Activated CD8-positive, alpha-beta T cell treated with anti-CD3 and anti-CD28 coated beads, Interleukin-2, amount 10 ng/mL, durations not matched to agents 7 days and 5 days (primary cell): ENCODE measurements around the gene ZBTB8OS. TPM values are rescaled to one million over a fixed set of nuclear protein-coding genes. Genes with fewer than 3 reads are reported as not detected.
"Not testable (repeated sequence)": the region's sequence is repeated elsewhere in the genome, so short reads cannot be mapped to it uniquely, and the experiment has no call there.

Source experiments
- ATAC-seq: fragments of 150-1000 bp; cut with Tn5 transposase; one replicate; pipeline ENCODE4 v1.10.0; 2021; ENCODE audit warnings: moderate library complexity
- CTCF ChIA-PET: fragments of 350-600 bp; sonication (Branson Sonifier 250); formaldehyde crosslinking; loops from one replicate; lab custom pipeline; 2021; ENCODE audit warnings: antibody characterized with exemption; lab: Charles Lee
- POLR2A ChIA-PET: fragments of 350-600 bp; sonication (Branson Sonifier 250); formaldehyde crosslinking; loops from one replicate; lab custom pipeline; 2021; ENCODE audit warnings: antibody characterized with exemption; lab: Charles Lee
- DNase-seq: peaks from one replicate; pipeline ENCODE4 v3.0.0-alpha.2; 2020
- H3K27ac Mint-ChIP-seq: one replicate; pipeline ENCODE4 v1.8.0; 2021; ENCODE audit warnings: mild to moderate bottlenecking, mixed read lengths
- H3K27me3 Mint-ChIP-seq: one replicate; pipeline ENCODE4 v1.8.0; 2021; ENCODE audit warnings: low read depth, mixed read lengths
- H3K36me3 Mint-ChIP-seq: one replicate; pipeline ENCODE4 v1.8.0; 2021; ENCODE audit warnings: low read depth, mixed read lengths
- H3K4me1 Mint-ChIP-seq: one replicate; pipeline ENCODE4 v1.8.0; 2021; ENCODE audit warnings: low read depth, mixed read lengths
- H3K4me3 Mint-ChIP-seq: one replicate; pipeline ENCODE4 v1.8.0; 2021; ENCODE audit warnings: mild to moderate bottlenecking, mixed read lengths
- H3K9me3 Mint-ChIP-seq: one replicate; pipeline ENCODE4 v1.8.0; 2022; ENCODE audit warnings: mixed read lengths; ENCODE audit not compliant: insufficient read depth
- total RNA-seq, 2 experiments: library from RNA; stranded (reverse); gene quantifications; one replicate each; pipeline ENCODE4 v1.2.3, GENCODE V29; 2021

ZBTB8OS gene
- total RNA-seq, 2 experiments from 2014 or later = 50.5 to 54.1 TPM

- ChIA-PET CTCF (interaction anchor here (1.5 to 1.8 kb wide), 2 partner anchors 65 to 127 kb away, joined by 4 to 5 read pairs; no protein-coding TSS in a partner anchor), POLR2A (interaction anchor here (0.6 kb wide), 2 partner anchors 25 to 863 kb away, joined by 3 read pairs; no protein-coding TSS in a partner anchor)
- ATAC-seq = no peak
- Mint-ChIP-seq H3K36me3 (peaks cover 35% of the 10 kb centered on the region), H3K27ac (no peak overlapping the region), H3K27me3 (no peaks in the 10 kb centered on the region), H3K9me3 (no peaks in the 10 kb centered on the region), H3K4me1 (peaks cover 17% of the 10 kb centered on the region), H3K4me3 (peak overlapping the region; percentile 1)
- no peak for DNase-seq
Measured at GRCh38 chr1:32647308-32648134, 2.8 kb downstream of the ZBTB8OS start.

GRCh38 chr1:32644426-32644825 is 5.9 kb downstream of the ZBTB8OS start:
- Mint-ChIP-seq H3K4me3 (no peak overlapping the region), H3K27me3 (no peaks in the 10 kb centered on the region), H3K9me3 (no peaks in the 10 kb centered on the region), H3K4me1 (peaks cover 12% of the 10 kb centered on the region), H3K27ac (no peak overlapping the region), H3K36me3 (peaks cover 18% of the 10 kb centered on the region)
- DNase-seq (no peak), ATAC-seq (no peak)
- ChIA-PET CTCF (no interaction called here), POLR2A (no interaction called here)

DNA sequence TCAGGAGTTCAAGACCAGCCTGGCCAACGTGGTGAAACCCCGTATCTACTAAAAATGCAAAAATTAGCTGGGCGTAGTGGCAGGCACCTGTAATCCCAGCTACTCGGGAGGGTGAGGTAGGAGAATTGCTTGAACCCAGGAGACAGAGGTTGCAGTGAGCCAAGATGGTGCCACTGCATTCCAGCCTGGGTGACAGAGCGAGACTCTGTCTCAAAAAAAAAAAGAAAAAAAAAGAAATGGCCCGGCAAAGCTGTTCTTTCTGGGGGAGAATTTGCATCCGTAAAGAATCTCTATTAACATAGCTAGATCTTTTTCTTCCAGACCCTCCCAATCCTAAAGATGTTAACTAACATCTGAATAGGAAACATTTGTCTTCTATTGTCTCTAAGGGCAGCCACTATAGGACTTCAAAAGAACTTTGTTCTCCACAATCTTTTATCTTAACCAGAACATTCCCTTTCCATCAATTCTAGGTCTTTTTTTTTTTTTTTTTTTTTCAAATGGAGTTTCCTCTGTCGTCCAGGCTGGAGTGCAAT is 8.0 kb downstream of the ZBTB8OS start:
- POLR2A ChIA-PET, H3K4me1 Mint-ChIP-seq, ATAC-seq, CTCF ChIA-PET, H3K4me3 Mint-ChIP-seq, H3K9me3 Mint-ChIP-seq, H3K27me3 Mint-ChIP-seq, DNase-seq, H3K27ac Mint-ChIP-seq: not testable (repeated sequence)
- H3K36me3 Mint-ChIP-seq = peaks cover 10% of the 10 kb centered on the region

GRCh38 chr1:32639489-32640075 is 10.8 kb downstream of the ZBTB8OS start:
- ChIA-PET CTCF (no interaction called here), POLR2A (interaction anchor here (1.0 kb wide), 1 partner anchor 12 kb away, joined by 4 read pairs; no protein-coding TSS in a partner anchor)
- no peak overlapping the region for H3K27ac Mint-ChIP-seq
- peaks cover 4% of the 10 kb centered on the region for H3K4me1 Mint-ChIP-seq
- DNase-seq = no peak
- no peak for ATAC-seq
- H3K9me3 Mint-ChIP-seq = no peaks in the 10 kb centered on the region
- peaks cover 21% of the 10 kb centered on the region for H3K36me3 Mint-ChIP-seq
- no peaks in the 10 kb centered on the region for H3K27me3 Mint-ChIP-seq
- no peak overlapping the region for H3K4me3 Mint-ChIP-seq

DNA sequence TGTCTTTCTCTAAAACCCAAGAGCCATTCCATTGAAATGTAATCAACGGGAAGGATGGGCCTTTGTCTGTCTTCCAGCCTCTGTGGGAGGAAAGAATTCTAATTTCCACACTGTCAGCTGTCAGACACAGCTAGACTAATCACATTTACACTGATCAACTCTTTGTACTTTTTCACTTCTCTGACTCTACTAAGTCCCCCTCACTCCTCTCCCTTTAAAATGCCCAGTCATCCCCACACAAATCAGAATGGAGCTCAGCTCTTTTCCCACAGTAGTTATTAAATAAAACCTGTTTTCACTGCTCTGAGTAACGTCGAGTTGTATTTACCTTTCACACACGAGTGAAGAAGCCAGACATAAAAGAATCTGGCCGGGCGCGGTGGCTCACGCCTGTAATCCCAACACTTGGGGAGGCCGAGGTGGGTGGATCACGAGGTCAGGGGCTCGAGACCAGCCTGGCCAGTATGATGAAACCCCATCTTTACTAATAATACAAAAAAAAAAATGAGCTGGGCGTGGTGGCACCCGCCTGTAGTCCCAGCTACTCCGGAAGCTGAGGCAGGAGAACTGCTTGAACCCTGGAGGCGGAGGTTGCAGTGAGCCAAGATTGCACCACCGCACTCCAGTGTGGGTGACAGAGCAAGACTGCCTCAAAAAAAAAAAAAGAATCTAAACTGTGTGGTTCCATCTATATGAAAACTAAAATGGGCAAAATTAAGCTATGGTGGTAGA is 13.3 kb downstream of the ZBTB8OS start:
- Mint-ChIP-seq H3K4me1 (peaks cover 18% of the 10 kb centered on the region), H3K9me3 (no peaks in the 10 kb centered on the region), H3K36me3 (peaks cover 29% of the 10 kb centered on the region), H3K27me3 (no peaks in the 10 kb centered on the region), H3K4me3 (no peak overlapping the region), H3K27ac (no peak overlapping the region)
- POLR2A ChIA-PET = no interaction called here
- DNase-seq (no peak), ATAC-seq (no peak)
- CTCF ChIA-PET = interaction anchor here (1.0 to 1.2 kb wide), 2 partner anchors 14 to 75 kb away, joined by 3 read pairs; no protein-coding TSS in a partner anchor

GRCh38 chr1:32635508-32636277 is 14.7 kb downstream of the ZBTB8OS start:
- DNase-seq = no peak
- peaks cover 32% of the 10 kb centered on the region for H3K36me3 Mint-ChIP-seq
- ChIA-PET POLR2A (interaction anchor here (0.7 kb wide), 1 partner anchor 315 kb away, joined by 3 read pairs; no protein-coding TSS in a partner anchor), CTCF (no interaction called here)
- no peaks in the 10 kb centered on the region for H3K9me3 Mint-ChIP-seq
- H3K4me1 Mint-ChIP-seq = peaks cover 16% of the 10 kb centered on the region
- H3K4me3 Mint-ChIP-seq = no peak overlapping the region
- no peak overlapping the region for H3K27ac Mint-ChIP-seq
- no peak for ATAC-seq
- no peaks in the 10 kb centered on the region for H3K27me3 Mint-ChIP-seq

GRCh38 chr1:32632829-32633228 is 17.5 kb downstream of the ZBTB8OS start:
- Mint-ChIP-seq H3K36me3 (peaks cover 41% of the 10 kb centered on the region), H3K4me3 (no peak overlapping the region), H3K4me1 (peaks cover 22% of the 10 kb centered on the region), H3K27me3 (no peaks in the 10 kb centered on the region), H3K9me3 (no peaks in the 10 kb centered on the region), H3K27ac (no peak overlapping the region)
- CTCF ChIA-PET = no interaction called here
- POLR2A ChIA-PET = interaction anchor here (0.6 to 0.8 kb wide), 2 partner anchors 20 to 1311 kb away, joined by 3 read pairs; no protein-coding TSS in a partner anchor
- no peak for ATAC-seq
- DNase-seq = no peak

- H3K4me3 Mint-ChIP-seq, H3K9me3 Mint-ChIP-seq, H3K27ac Mint-ChIP-seq, DNase-seq, ATAC-seq, H3K27me3 Mint-ChIP-seq: not testable (repeated sequence)
- CTCF ChIA-PET = interaction anchor here (2.1 kb wide), 1 partner anchor 10 kb away, joined by 5 read pairs; no protein-coding TSS in a partner anchor
- POLR2A ChIA-PET = interaction anchor here (1.1 to 1.8 kb wide), 2 partner anchors 19 to 21 kb away, joined by 3 to 6 read pairs; partner anchors contain the start of gene RBBP4
- peaks cover 46% of the 10 kb centered on the region for H3K36me3 Mint-ChIP-seq
- peaks cover 31% of the 10 kb centered on the region for H3K4me1 Mint-ChIP-seq
Measured at GRCh38 chr1:32630173-32630572, 20.2 kb downstream of the ZBTB8OS start.

DNA sequence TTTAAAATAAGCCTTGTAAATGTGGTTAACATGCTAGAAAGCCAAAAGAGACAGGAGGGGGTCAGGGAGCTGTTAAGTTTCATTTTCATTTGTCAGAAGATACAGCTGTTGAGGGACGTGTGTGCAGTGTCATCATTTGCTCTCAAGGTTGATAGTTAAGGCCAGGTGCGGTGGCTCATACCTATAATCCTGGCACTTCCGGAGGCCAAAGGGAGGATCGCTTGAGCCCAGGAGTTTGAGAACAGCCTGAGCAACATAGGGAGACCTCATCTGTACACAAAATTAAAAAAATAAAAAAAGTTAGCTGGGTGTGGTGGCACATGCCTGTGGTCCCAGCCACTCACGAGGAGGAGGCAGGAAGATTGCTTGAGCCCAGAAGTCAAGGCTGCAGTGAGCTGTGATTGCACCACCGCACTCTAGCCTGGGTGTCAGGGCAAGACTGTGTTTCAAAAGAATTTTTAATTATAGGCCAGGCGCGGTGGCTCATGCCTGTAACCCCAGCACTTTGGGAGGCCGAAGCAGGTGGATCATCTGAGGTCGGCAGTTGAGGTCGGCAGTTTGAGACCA is 22.7 kb downstream of the ZBTB8OS start:
- ChIA-PET CTCF (interaction anchor here (0.7 to 0.9 kb wide), 3 partner anchors 23 to 107 kb away, joined by 3 read pairs; partner anchors contain the start of gene RBBP4), POLR2A (interaction anchor here (0.7 to 1.6 kb wide), 4 partner anchors 18 to 50 kb away, joined by 3 to 16 read pairs (median 4); partner anchors contain the start of genes RBBP4 and ZBTB8OS)
- Mint-ChIP-seq H3K27ac (peak overlapping the region; percentile 90), H3K27me3 (no peaks in the 10 kb centered on the region), H3K36me3 (peaks cover 45% of the 10 kb centered on the region), H3K4me1 (peaks cover 35% of the 10 kb centered on the region), H3K9me3 (no peaks in the 10 kb centered on the region), H3K4me3 (peak overlapping the region; percentile 23)
- DNase-seq (peak; percentile 50), ATAC-seq (peak; percentile 89)

DNA sequence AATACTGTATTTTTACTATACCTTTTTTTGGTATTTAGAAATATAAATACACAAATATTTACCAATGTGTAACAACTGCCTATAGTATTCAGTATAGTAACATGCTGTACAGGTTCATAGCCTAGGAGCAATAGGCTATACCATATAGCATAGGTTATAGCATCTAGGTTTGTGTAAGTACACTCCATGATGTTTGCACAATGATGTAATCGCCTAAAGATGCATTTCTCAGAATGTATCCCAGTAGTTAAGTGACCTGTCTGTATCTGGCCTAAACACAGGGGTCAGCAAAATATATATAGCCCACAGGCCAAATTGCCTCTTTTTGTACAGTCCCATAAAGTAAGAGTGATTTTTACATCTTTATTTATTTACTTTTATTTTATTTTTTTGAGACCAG is 24.2 kb downstream of the ZBTB8OS start:
- peaks cover 47% of the 10 kb centered on the region for H3K36me3 Mint-ChIP-seq
- peaks cover 34% of the 10 kb centered on the region for H3K4me1 Mint-ChIP-seq
- no peaks in the 10 kb centered on the region for H3K9me3 Mint-ChIP-seq

More for the DNA sequence above, 24.2 kb downstream of the ZBTB8OS start:
- H3K4me3 Mint-ChIP-seq = no peak overlapping the region
- no peak for ATAC-seq
- POLR2A ChIA-PET = interaction anchor here (2.0 kb wide), 1 partner anchor 25 kb away, joined by 8 read pairs; the partner anchor contains the start of gene RBBP4
- no peaks in the 10 kb centered on the region for H3K27me3 Mint-ChIP-seq
- CTCF ChIA-PET = no interaction called here
- H3K27ac Mint-ChIP-seq = no peak overlapping the region
- DNase-seq = no peak
